NCI-H146 treated with DMSO at 0.1 percent for 48 hours (cell line): ENCODE measurements around the gene POLR1D.

Source experiments
- DNase-seq: peaks from one replicate; lab custom pipeline; 2025; ENCODE audit not compliant: unreplicated experiment; lab: John Stamatoyannopoulos, UW

POLR1D gene

GRCh38 chr13:27670861-27671260, 49.2 kb downstream of the POLR1D start:
- no peak for DNase-seq

- DNase-seq = no peak
Observed at GRCh38 chr13:27672025-27672424, 50.3 kb downstream of the POLR1D start.
